ENCODE measurements around the gene COL8A2.
"Not testable (repeated sequence)": the region's sequence is repeated elsewhere in the genome, so short reads cannot be mapped to it uniquely, and the experiment has no call there.

COL8A2 gene

GRCh38 chr1:36161641-36162531 is 36.9 kb upstream of the COL8A2 start:
- no peak for DNase-seq (ENCODE audit: low spot score)
- peak overlapping the region; percentile 88 to 92 for H3K27ac ChIP-seq

DNA sequence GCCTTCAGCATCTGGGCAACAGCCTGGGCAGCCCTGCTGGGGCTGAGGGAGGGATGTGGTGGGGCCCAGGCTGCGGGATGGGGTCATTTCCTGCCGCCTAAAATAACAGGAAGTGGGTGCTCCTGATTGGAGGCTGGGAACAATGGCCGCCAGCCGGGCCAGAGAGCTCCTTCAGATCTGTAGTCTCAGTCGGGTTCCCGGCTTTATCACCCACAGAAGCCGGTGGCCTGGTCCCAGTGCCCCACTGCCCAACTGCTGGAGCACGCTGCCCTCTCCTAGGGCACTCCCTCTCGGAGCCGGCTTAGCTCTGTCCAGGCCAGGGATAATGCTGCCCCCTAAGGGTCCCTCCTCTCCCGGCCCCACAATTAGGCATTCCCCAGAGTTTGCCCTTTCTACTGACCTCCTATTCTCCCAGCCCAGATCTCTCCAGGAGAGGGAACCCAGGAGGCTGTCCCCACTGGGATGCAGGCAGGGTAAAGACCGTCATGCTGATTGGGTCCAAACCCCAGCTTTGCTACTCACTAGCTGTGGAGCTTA is 36.0 kb upstream of the COL8A2 start:
- peak; percentile 83 for DNase-seq (ENCODE audit: low spot score)

More at GRCh38 chr1:36161641-36162531, 36.9 kb upstream of the COL8A2 start:
- peak overlapping the region; percentile 65 for H3K4me3 ChIP-seq
- TF ChIP-seq, protein P1, sequence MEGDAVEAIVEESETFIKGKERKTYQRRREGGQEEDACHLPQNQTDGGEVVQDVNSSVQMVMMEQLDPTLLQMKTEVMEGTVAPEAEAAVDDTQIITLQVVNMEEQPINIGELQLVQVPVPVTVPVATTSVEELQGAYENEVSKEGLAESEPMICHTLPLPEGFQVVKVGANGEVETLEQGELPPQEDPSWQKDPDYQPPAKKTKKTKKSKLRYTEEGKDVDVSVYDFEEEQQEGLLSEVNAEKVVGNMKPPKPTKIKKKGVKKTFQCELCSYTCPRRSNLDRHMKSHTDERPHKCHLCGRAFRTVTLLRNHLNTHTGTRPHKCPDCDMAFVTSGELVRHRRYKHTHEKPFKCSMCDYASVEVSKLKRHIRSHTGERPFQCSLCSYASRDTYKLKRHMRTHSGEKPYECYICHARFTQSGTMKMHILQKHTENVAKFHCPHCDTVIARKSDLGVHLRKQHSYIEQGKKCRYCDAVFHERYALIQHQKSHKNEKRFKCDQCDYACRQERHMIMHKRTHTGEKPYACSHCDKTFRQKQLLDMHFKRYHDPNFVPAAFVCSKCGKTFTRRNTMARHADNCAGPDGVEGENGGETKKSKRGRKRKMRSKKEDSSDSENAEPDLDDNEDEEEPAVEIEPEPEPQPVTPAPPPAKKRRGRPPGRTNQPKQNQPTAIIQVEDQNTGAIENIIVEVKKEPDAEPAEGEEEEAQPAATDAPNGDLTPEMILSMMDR (IDR thresholded peaks at IDR 0.05), result no peak

DNA sequence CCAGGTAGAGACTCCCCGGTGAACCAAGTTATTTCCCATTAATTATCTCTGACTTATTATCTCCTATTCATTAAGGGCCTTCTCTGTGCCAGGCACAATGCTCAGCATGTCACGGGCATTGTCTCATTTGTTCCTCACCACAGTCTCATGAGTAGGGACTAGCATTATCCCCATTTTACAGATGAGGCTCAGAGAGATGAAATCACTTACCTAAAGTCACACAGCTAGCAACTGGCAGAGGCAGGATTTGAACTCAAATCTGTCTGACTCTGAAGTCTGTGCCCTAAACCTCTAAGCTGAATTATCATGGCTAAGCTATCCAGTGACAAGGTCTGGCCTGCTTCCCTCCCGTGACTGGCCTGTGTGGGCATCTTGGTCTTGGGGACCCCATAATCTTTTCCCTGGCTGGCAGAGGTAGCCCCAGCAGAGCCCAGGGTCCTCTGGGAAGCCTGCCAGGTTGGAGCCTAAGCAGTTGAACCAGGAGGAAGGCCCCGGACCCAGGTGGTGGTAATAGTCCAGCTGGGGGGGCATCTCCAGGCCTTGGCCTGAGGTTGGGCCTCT is 35.4 kb upstream of the COL8A2 start:
- peak overlapping the region; percentile 88 to 92 for H3K27ac ChIP-seq
- no peak for DNase-seq (ENCODE audit: low spot score)
- TF ChIP-seq, protein P1 (IDR thresholded peaks at IDR 0.05), result no peak
- peak overlapping the region; percentile 65 for H3K4me3 ChIP-seq

More for the DNA sequence above, 36.0 kb upstream of the COL8A2 start:
- TF ChIP-seq, protein P1 (IDR thresholded peaks at IDR 0.05), result no peak
- peak overlapping the region; percentile 65 for H3K4me3 ChIP-seq
- H3K27ac ChIP-seq, result peak overlapping the region; percentile 88 to 92

DNA sequence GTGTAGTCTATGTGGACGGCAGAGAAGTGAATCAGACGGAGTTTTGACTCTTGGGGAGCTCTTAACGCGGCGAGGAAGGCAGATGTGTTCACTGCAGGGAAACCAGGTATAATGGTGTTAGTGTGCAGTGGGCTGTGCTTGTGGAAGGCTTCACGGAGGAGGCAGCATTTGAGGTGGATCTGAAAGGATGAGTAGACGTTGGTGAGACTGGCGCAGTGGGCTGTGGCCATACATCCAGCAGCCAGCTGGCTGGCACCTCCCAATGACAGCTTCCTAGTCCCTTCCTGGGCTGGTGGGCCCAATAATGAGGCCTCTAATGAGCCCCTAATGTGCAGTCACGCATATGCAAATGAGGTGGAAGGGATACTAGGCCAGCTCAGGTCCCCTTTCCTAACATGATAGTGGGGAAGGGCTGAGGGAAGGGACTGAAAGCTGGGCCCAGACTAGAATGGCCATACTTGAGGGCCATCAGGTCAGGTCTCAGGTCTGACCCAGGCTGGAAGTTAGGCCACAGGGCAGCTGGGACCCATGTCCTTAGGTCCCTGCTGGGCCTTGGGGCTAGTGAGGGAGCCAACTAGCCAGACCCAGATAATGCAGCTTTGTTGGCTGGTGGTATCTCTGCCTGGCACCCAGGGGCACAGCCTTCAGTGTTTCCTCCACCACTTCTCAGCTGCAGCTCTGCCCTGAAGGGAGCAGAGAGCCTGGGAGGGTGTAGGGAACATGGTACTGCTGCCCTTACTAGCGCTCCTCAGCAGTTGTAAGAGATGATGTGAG is 34.8 kb upstream of the COL8A2 start:
- no peak for DNase-seq (ENCODE audit: low spot score)

GRCh38 chr1:36158827-36159252 is 33.8 kb upstream of the COL8A2 start:
- not testable (repeated sequence) for DNase-seq (ENCODE audit: low spot score)
- Histone ChIP-seq H3K4me3 (peak overlapping the region; percentile 99), H3K27ac (peak overlapping the region; percentile 97 to 99)

More for the DNA sequence above, 34.8 kb upstream of the COL8A2 start:
- H3K27ac ChIP-seq, result peak overlapping the region; percentile 88 to 92
- peak overlapping the region; percentile 65 for H3K4me3 ChIP-seq
- TF ChIP-seq, protein P1 (IDR thresholded peaks at IDR 0.05), result no peak

- H3K4me3 ChIP-seq, result peak overlapping the region; percentile 99
- H3K27ac ChIP-seq, result peak overlapping the region; percentile 97 to 99
- TF ChIP-seq, protein P1 (IDR thresholded peaks at IDR 0.05), result no peak
- no peak for DNase-seq (ENCODE audit: low spot score)
Observed at GRCh38 chr1:36157973-36158826, 33.2 kb upstream of the COL8A2 start.

Data from coronary artery (tissue), 2 donors.